Smooth muscle cell of the brain vasculature (primary cell): ENCODE data around the gene PLXNA1.

Source experiments
- DNase-seq: peaks from one replicate; pipeline ENCODE4 v3.0.0-alpha.2; 2012; ENCODE audit warnings: low read depth, low spot score

Gene PLXNA1

GRCh38 chr3:127018306-127018828 is 35.5 kb downstream of the PLXNA1 start:
- DNase-seq, result no peak

- DNase-seq, result no peak
Measured at GRCh38 chr3:127019449-127019848, 36.5 kb downstream of the PLXNA1 start.

- no peak for DNase-seq
Measured at GRCh38 chr3:127020543-127020942, 37.6 kb downstream of the PLXNA1 start.

- no peak for DNase-seq
Measured at GRCh38 chr3:127022849-127023248, 39.9 kb downstream of the PLXNA1 start.

GRCh38 chr3:127025456-127025855 is 42.5 kb downstream of the PLXNA1 start:
- DNase-seq, result no peak

- no peak for DNase-seq
Measured at GRCh38 chr3:127026036-127026435, 43.1 kb downstream of the PLXNA1 start.

- DNase-seq, result no peak
Measured at GRCh38 chr3:127026661-127027060, 43.7 kb downstream of the PLXNA1 start.

GRCh38 chr3:127027061-127027735 is 44.3 kb downstream of the PLXNA1 start:
- no peak for DNase-seq

GRCh38 chr3:127027811-127028548 is 45.1 kb downstream of the PLXNA1 start:
- DNase-seq, result no peak

- DNase-seq, result no peak
Measured at GRCh38 chr3:127028781-127029657, 46.1 kb downstream of the PLXNA1 start.

- DNase-seq, result no peak
Measured at GRCh38 chr3:127029658-127030507, 47.0 kb downstream of the PLXNA1 start.

- DNase-seq, result no peak
Measured at GRCh38 chr3:127030508-127031412, 47.8 kb downstream of the PLXNA1 start.

- DNase-seq, result no peak
Measured at GRCh38 chr3:127031413-127031810, 48.5 kb downstream of the PLXNA1 start.

- no peak for DNase-seq
Measured at GRCh38 chr3:127031845-127032244, 48.9 kb downstream of the PLXNA1 start.

- no peak for DNase-seq
Measured at GRCh38 chr3:127032296-127032990, 49.5 kb downstream of the PLXNA1 start.
